OCI-LY3 (cell line): ENCODE data around the gene PTHLH.

Experiments
- CTCF ChIP-seq: fragments of 200-600, 300-600 bp; sonication (generic); IDR thresholded peaks from 2 replicates; pipeline ENCODE4 v1.5.1; 2014; ENCODE audit warnings: antibody characterized with exemption, low read length, low read depth
- EZH2phosphoT487 ChIP-seq: fragments of 200-600 bp; shearing (Covaris generic); IDR thresholded peaks from 2 replicates; pipeline ENCODE4 v1.6.1; 2018; ENCODE audit warnings: antibody characterized with exemption, mixed run types, low read depth

DNA sequence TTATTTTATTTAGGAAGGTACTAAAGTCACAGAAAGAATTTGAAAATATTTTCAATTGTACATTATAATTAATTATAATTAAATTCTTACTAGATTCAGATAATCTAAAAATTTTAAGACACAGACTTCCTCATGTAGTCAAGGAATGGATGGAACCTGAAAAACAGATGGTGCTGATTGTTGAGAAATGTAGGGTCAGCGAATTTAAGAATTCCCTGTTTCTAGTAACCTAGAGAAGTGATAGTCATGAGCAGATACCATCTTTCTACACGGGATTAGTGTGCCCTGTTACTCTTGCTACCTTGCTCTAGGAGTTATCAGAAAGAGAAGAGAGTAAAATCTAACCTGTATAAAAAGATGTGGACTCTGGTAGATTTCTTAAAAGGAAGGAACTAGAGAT is 37.5 kb upstream of the PTHLH start:
- TF ChIP-seq CTCF (no peak), EZH2phosphoT487 (no peak)
